Activated T-cell treated with anti-CD3 and anti-CD28 coated beads for 1 hour (primary cell): ENCODE data around the gene SLC38A1.
"Not testable (repeated sequence)": the region's sequence is repeated elsewhere in the genome, so short reads cannot be mapped to it uniquely, and the experiment has no call there.

Source experiments
- DNase-seq: peaks from one replicate; pipeline ENCODE4 v3.0.0-alpha.2; 2020; ENCODE audit warnings: low read depth

SLC38A1 gene

GRCh38 chr12:46206471-46206870 lies 62.4 kb downstream of the SLC38A1 start:
- no peak for DNase-seq

GRCh38 chr12:46205294-46205693 lies 63.5 kb downstream of the SLC38A1 start:
- DNase-seq, result no peak

GRCh38 chr12:46201284-46201789 lies 67.5 kb downstream of the SLC38A1 start:
- no peak for DNase-seq

DNA sequence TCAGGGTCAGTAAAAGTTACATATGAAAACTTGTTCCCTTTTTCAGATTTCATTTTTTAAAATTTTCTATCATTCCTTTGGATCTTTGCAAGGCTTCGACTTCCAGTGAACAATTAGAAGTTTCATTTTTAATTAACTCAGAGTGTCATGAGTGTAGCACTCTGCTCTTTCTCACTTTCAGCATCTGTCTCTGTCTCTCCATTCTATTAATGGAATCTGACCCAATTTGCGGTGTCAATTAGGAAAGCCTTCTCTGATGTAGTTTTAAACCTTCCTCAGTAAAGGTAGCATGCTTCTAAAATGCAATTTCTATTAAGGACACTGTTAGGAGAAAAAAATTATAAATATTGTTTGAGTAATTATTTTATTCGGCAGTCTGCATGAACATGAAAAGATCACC lies 68.3 kb downstream of the SLC38A1 start:
- DNase-seq, result no peak

GRCh38 chr12:46198913-46199312 lies 69.9 kb downstream of the SLC38A1 start:
- DNase-seq, result no peak

GRCh38 chr12:46197883-46198282 lies 71.0 kb downstream of the SLC38A1 start:
- no peak for DNase-seq

- not testable (repeated sequence) for DNase-seq
Measured at GRCh38 chr12:46190533-46190932, 78.3 kb downstream of the SLC38A1 start.

- DNase-seq, result no peak
Measured at GRCh38 chr12:46188170-46188569, 80.7 kb downstream of the SLC38A1 start.

DNA sequence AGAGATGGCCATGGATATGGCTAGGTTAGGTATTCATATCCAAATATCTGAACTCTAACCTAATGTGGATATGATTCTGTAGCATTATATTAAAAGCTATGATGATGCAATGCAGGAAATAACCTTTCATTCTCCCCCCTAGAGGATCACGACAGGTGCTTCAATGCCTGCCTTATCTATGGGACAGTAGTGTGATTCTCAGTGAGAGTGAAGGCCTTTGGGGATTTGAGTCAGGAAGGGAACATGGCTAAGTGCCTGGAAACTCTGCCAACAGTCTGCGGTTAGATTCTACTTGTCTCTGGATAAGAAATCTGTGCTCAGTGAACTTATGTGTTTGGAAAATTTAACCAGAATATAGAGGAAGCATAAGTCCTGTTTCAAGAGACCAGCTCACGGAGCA lies 81.8 kb downstream of the SLC38A1 start:
- no peak for DNase-seq

- no peak for DNase-seq
Measured at GRCh38 chr12:46186088-46186487, 82.8 kb downstream of the SLC38A1 start.

- no peak for DNase-seq
Measured at GRCh38 chr12:46185686-46186085, 83.2 kb downstream of the SLC38A1 start.

- DNase-seq, result no peak
Measured at GRCh38 chr12:46184798-46185595, 83.8 kb downstream of the SLC38A1 start.

DNA sequence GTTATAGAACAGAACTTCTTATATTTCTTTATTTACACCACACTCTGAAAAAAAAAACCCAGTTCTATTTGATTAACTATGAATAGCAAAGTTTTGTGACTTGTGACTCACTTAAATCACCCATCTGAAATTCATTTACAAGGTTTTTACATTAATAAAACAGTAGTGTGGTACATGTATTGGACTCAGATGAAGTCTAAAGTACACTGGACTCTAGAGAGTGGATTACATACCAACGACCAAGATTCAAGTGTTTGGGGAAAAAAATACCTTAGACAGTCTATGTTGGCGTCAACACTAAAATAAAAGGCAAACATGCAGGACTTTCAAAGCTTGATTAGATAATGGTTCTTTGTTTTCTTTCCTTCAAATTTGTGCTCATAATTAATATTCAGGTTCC lies 85.7 kb downstream of the SLC38A1 start:
- no peak for DNase-seq

DNA sequence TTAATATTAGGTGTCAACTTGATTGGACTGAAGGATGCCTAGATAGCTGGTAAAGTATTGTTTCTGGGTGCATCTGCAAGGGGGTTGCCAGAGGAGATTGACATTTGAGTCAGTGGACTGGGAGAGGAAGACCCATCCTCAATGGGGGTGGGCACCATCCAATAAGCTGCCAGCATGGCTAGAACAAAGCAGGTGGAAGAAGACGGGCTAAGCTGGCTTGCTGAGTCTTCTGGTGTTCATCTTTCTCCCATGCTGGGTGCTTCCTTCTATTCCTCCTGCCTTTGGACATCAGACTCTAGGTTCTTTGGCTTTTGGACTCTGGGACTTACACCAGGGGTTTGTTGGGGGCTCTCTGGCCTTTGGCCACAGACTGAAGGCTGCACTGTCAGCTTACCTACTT lies 87.4 kb downstream of the SLC38A1 start:
- DNase-seq, result no peak

DNA sequence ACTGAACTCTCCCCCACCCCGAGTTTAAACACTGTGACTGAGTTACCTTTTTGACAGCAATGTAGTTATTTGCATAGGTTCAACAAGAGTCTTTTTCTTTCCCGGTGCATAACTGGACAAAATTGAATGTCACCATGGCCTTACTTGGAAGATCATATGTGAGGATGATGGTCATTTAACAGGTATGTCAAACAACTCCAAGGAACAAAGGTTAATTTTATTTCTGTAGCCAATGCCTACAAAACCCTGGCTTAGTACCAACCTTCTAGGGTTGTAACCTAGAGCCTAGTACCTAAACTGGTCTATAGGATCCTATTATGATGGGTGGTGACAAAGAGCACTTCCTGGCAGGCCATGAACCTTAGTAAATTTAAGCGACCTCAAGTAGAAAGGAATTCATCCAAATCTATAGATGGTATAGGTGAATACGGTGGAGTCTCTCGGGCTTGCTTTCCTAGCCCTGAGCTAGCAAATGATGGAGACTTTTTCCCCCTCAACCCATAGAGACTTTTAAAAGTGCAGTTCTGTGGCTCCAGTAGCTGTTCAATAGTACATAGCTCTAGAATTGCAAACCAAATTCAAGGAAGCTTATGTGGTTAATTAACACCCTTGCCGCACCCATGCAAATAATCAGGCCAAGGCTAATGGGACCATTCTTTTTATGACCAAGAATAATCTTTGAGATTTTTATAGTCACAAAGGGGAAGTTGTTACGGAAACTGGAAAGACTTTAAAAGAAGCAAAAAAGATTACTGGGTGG lies 89.0 kb downstream of the SLC38A1 start:
- DNase-seq, result no peak

DNA sequence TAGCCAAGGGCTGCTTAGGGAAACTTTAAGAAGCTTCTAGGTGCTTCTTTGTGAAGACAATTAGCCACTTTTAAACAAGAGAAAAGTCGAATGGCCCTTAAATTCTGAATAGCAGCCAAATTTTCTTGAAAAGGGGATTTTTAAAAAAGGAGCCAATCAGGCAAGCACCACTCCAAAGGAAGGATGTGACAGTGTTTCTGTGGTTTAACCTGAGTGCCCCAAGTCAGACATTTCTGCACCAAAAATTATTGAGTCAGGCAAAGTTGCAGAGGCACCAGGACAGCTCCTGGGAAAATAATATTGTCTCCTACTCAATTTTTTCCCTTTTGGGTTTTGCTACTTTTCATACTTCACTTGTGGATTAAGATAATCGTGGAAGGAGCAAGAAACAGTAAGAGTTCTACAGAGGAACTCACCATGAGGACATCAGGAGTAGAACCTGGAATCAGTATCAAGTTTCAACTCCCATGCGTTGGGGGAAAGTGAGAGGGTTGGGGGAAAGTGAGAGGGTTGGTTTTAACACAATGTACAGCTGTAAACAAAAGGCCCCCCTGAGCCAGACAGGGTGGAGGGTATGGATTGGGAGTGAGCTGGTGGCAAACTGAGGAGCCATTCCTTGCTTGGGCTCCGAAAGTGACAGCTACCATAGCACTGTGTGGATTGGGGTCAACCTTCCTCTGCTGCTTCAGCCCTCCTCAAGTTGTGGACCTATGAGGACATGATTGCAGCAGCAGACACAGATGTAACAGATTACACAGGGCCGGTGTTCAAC lies 90.8 kb downstream of the SLC38A1 start:
- no peak for DNase-seq

DNA sequence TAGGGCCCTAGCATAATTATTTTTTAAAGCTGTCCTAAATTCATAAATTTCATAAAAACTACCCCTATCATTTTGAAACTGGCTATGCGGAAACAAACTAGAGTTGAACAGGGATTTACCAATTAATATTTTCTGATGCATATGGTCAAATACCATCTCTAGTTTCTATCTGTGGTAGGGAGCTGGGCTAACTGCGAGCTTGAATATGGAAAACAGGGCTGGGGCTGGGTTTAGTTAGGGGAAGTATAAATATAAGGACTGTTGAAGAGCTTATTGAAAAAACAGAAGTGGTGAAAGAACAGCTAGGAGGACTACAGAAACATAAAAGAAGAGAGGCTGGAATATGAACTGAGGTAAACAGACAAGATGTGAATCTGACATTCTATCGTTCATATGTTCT lies 91.8 kb downstream of the SLC38A1 start:
- DNase-seq, result no peak

DNA sequence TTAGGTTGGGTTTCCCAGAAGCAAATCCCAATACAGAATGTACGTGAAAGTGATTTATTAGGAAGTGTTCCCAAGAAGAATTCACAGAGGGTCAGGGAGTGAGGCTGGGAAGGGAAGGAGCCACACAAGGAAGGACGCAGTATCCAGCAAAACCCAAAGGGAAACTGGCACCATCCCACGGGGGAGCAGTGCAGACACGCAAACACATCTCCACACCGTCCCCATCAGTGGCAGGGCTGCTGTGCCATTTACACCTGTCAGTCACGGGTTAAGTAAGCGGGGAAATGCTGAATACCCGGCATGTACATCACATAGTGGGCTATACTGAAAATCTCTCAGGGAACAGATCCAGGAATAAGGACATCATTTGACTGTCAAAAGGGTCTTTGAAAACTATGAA lies 93.9 kb downstream of the SLC38A1 start:
- no peak for DNase-seq

DNA sequence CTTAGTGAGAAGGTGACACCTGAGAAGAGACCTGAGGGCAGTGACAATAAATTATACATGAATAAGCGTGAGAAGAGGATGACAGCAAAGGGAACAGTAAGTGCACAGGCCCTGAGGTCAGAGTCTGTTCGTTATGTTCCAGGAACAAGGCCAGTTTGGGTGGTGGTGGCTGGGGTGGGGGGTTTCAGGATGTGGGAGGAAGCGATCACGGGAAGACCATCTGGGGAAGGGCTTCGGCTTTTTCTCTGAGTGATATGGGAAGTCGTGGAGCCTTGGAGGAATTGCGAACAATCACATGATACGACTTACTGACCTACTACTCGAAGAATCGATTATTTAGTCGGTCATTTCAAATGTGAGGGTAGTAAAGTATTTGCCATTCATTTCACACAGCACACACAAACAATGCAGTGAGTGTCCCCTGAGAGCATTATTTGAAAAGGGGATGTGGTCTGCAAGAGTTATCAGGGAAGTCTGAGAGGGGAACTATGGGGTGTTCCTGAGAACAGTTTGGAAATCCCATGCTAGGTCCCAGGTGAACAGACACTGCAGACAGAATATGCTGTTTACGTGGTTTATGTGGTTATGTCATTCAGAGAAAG lies 94.7 kb downstream of the SLC38A1 start:
- DNase-seq, result no peak

GRCh38 chr12:46168426-46168825 lies 100.4 kb downstream of the SLC38A1 start:
- no peak for DNase-seq

- no peak for DNase-seq
Measured at GRCh38 chr12:46167412-46167811, 101.4 kb downstream of the SLC38A1 start.

GRCh38 chr12:46165191-46165590 lies 103.7 kb downstream of the SLC38A1 start:
- DNase-seq, result no peak
